HCT116 (cell line): ENCODE results near the gene CDK5RAP1. TPM values are rescaled to one million over a fixed set of nuclear protein-coding genes. Genes with fewer than 3 reads are reported as not detected.

Source experiments
- ATAC-seq: fragments of 200-7000 bp; cut with Tn5 transposase; 2 replicates; pipeline ENCODE4 v1.9.1; 2020; ENCODE audit warnings: mild to moderate bottlenecking, moderate library complexity
- BruUV-seq: library from RNA; stranded (reverse); fragments of 400-500 nt; replicated peaks from 2 replicates; lab custom pipeline; 2021; lab: Mats Ljungman, UMichigan
- CTCF ChIA-PET: fragments of 300-600 bp; sonication (Branson Sonifier 250); formaldehyde crosslinking; loops from one replicate; lab custom pipeline; 2021; ENCODE audit warnings: antibody characterized with exemption; lab: Charles Lee
- POLR2A ChIA-PET: fragments of 300-600, 350-600 bp; sonication (Branson Sonifier 250); formaldehyde crosslinking; loops from one replicate; lab custom pipeline; 2021; ENCODE audit warnings: antibody characterized with exemption; lab: Charles Lee
- RAD21 ChIA-PET, 2 experiments: fragments of 300-600 bp; sonication (Branson Sonifier 250); formaldehyde crosslinking; loops; one replicate each; lab custom pipeline; 2023; ENCODE audit warnings: low total read pairs in 2 of 2; ENCODE audit not compliant: uncharacterized antibody in 2 of 2, unreplicated experiment in 2 of 2, low non-redundant PET in 1 of 2; lab: Charles Lee
- DNase-seq: peaks from one replicate; pipeline ENCODE4 v3.0.0-alpha.2; 2010; ENCODE audit warnings: low read depth, low spot score
- H2AFZ ChIP-seq: fragments of 200-600 bp; shearing (Covaris generic), sonication (generic); 2 replicates; pipeline ENCODE4 v1.6.1; 2017; ENCODE audit warnings: low read depth, mixed run types, mixed read lengths, antibody characterized with exemption, low read length; ENCODE audit not compliant: poor library complexity, severe bottlenecking
- H3K27ac ChIP-seq: 2 replicates; pipeline ENCODE4 v1.5.1; 2012; ENCODE audit warnings: low read depth, low read length
- H3K27me3 ChIP-seq: fragments of 200-600 bp; sonication (generic); 2 replicates; pipeline ENCODE4 v1.6.1; 2016; ENCODE audit warnings: mixed run types, low read length, mixed read lengths; ENCODE audit not compliant: insufficient read depth
- H3K36me3 ChIP-seq, 2 experiments: fragments of 200-500 bp in 1 of 2; fragments of 200-600 bp in 1 of 2; sonication (Bioruptor generic) in 1 of 2; sonication (generic) in 1 of 2; 2 replicates each; pipeline versions ENCODE4 v1.5.1 to v1.6.1; 2014 to 2016; ENCODE audit warnings: low read length in 2 of 2, inconsistent platforms in 1 of 2, mixed read lengths in 1 of 2, mixed run types in 1 of 2; ENCODE audit not compliant: insufficient read depth in 2 of 2, control insufficient read depth in 1 of 2
- H3K4me1 ChIP-seq, 2 experiments: fragments of 200-600 bp in 1 of 2; sonication (generic) in 1 of 2; 2 replicates each; pipeline versions ENCODE4 v1.5.1 to v1.6.1; 2012 to 2017; ENCODE audit warnings: low read length in 2 of 2, inconsistent platforms in 1 of 2, mild to moderate bottlenecking in 1 of 2, mixed read lengths in 1 of 2, mixed run types in 1 of 2, moderate library complexity in 1 of 2; ENCODE audit not compliant: insufficient read depth in 2 of 2, control insufficient read depth in 1 of 2
- H3K4me2 ChIP-seq: fragments of 200-600 bp; sonication (generic); 2 replicates; pipeline ENCODE4 v1.6.1; 2017; ENCODE audit warnings: mixed run types, low read length, mixed read lengths
- H3K4me3 ChIP-seq, 2 experiments: fragments of 200-600 bp in 1 of 2; sonication (generic) in 1 of 2; replicated peaks in 1 of 2; 2 replicates each; pipeline ENCODE4 v1.5.1; 2011 to 2016; ENCODE audit warnings: low read length in 2 of 2, control low read depth in 1 of 2, low read depth in 1 of 2, mild to moderate bottlenecking in 1 of 2, mixed read lengths in 1 of 2, mixed run types in 1 of 2
- H3K79me2 ChIP-seq: fragments of 200-600 bp; sonication (generic); 2 replicates; pipeline ENCODE4 v1.6.1; 2017; ENCODE audit warnings: mild to moderate bottlenecking, mixed run types, low read length, moderate library complexity, mixed read lengths; ENCODE audit not compliant: insufficient read depth
- H3K9ac ChIP-seq: fragments of 200-600 bp; sonication (generic); 2 replicates; pipeline ENCODE4 v1.6.1; 2016; ENCODE audit warnings: low read length, mixed read lengths
- H3K9me2 ChIP-seq: fragments of 200-600 bp; sonication (generic), shearing (Covaris generic); 2 replicates; pipeline ENCODE4 v1.6.1; 2017; ENCODE audit warnings: mixed run types, mild to moderate bottlenecking, moderate library complexity; ENCODE audit not compliant: insufficient read depth
- H3K9me3 ChIP-seq, 2 experiments: fragments of 200-500 bp in 1 of 2; fragments of 200-600 bp in 1 of 2; sonication (Bioruptor generic) in 1 of 2; sonication (generic) in 1 of 2; 2 replicates each; pipeline ENCODE4 v1.6.1; 2014 to 2017; ENCODE audit warnings: low read length in 2 of 2, mixed read lengths in 2 of 2, inconsistent platforms in 1 of 2, low read depth in 1 of 2, mild to moderate bottlenecking in 1 of 2, mixed run types in 1 of 2, moderate library complexity in 1 of 2; ENCODE audit not compliant: control insufficient read depth in 1 of 2, insufficient read depth in 1 of 2
- H4K20me1 ChIP-seq: fragments of 200-600 bp; sonication (generic), shearing (Covaris generic); 2 replicates; pipeline ENCODE4 v1.6.1; 2017; ENCODE audit warnings: mixed run types, mild to moderate bottlenecking, moderate library complexity; ENCODE audit not compliant: insufficient read depth
- CBX3 ChIP-seq: IDR thresholded peaks from 2 replicates; pipeline ENCODE4 v1.6.1; 2012; ENCODE audit warnings: low read depth
- CEBPB ChIP-seq: IDR thresholded peaks from 2 replicates; pipeline ENCODE4 v1.6.1; 2012; ENCODE audit warnings: low read depth
- EGR1 ChIP-seq: IDR thresholded peaks from 2 replicates; pipeline ENCODE4 v1.6.1; 2012; ENCODE audit warnings: low read depth
- ELF1 ChIP-seq: IDR thresholded peaks from 2 replicates; pipeline ENCODE4 v1.6.1; 2012; ENCODE audit warnings: low read depth, borderline replicate concordance
- EZH2 ChIP-seq: fragments of 200-600 bp; sonication (generic); IDR thresholded peaks from 2 replicates; pipeline ENCODE4 v1.6.1; 2017; ENCODE audit warnings: antibody characterized with exemption, mixed run types
- POLR2A ChIP-seq: IDR thresholded peaks from 2 replicates; pipeline ENCODE4 v1.7.0; 2011; ENCODE audit warnings: borderline replicate concordance; ENCODE audit not compliant: insufficient read depth, insufficient read length; ENCODE audit errors: extremely low read depth
- POLR2AphosphoS5 ChIP-seq: IDR thresholded peaks from 2 replicates; pipeline ENCODE4 v1.6.1; 2011; ENCODE audit warnings: mild to moderate bottlenecking, low read depth, low read length, moderate library complexity
- SIN3A ChIP-seq: IDR thresholded peaks from 2 replicates; pipeline ENCODE4 v1.6.1; 2012; ENCODE audit warnings: low read depth
- SP1 ChIP-seq: IDR thresholded peaks from 2 replicates; pipeline ENCODE4 v1.6.1; 2012; ENCODE audit warnings: low read depth
- SRF ChIP-seq: IDR thresholded peaks from 2 replicates; pipeline ENCODE4 v1.6.1; 2012; ENCODE audit warnings: low read depth
- ZNF274 ChIP-seq: fragments of 200-500 bp; sonication (Bioruptor generic); IDR thresholded peaks from 2 replicates; pipeline ENCODE4 v1.6.1; 2014; ENCODE audit warnings: mild to moderate bottlenecking, low read depth, low read length, inconsistent platforms
- intact Hi-C: fragments of 100-400 bp; cut with micrococcal nuclease; formaldehyde crosslinking; loops from 2 replicates; pipeline ENCODE4 v1.10.0; 2022
- total RNA-seq: library from RNA; stranded (reverse); gene quantifications from one replicate; pipeline ENCODE4 v1.2.1, GENCODE V29; 2021; ENCODE audit not compliant: unreplicated experiment
- TF ChIP-seq, protein P1 (sequence below): IDR thresholded peaks from 2 replicates; pipeline ENCODE4 v1.6.1; 2012
- TF ChIP-seq, protein P2 (sequence below): IDR thresholded peaks from 2 replicates; pipeline ENCODE4 v1.6.1; 2011; ENCODE audit warnings: mild to moderate bottlenecking, low read length, moderate library complexity; ENCODE audit not compliant: insufficient replicate concordance; ENCODE audit errors: extremely low read depth
- TF ChIP-seq, protein P3 (sequence below), 3 experiments: fragments of 200-600 bp in 1 of 3; sonication (generic) in 1 of 3; IDR thresholded peaks in 2 of 3; conservative IDR thresholded peaks in 1 of 3; 2 replicates each; pipeline ENCODE4 v1.5.1; 2012 to 2017; ENCODE audit warnings: low read depth in 2 of 3, low read length in 2 of 3, antibody characterized with exemption in 1 of 3, borderline replicate concordance in 1 of 3, control low read depth in 1 of 3, mild to moderate bottlenecking in 1 of 3, mixed read lengths in 1 of 3, mixed run types in 1 of 3, moderate library complexity in 1 of 3; ENCODE audit not compliant: insufficient read depth in 1 of 3

CDK5RAP1 gene
- total RNA-seq, 1 experiment from 2014 or later: 41.4 TPM

DNA sequence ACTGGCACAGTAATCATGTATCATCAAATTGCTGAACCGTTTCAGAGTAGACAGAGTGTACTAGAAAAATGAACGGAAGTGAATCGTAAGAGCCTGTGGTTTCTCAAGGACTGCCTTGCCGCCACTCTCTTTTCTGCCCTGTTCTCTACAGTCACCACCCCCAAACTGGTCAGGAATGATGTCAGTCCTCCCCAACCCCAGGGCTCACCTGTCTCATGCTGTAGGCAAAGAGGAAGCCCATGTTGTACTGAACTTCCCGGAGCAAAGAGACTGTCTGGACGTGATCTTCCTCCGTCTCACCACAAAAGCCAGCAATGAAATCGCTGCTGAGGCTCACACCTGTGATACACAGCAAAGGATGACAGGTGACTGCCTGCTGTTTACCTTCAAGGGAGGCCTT lies 31.0 kb downstream of the CDK5RAP1 start:
- BruUV-seq: no TSS peak
- Histone ChIP-seq H3K4me1 (no peaks in the 10 kb centered on the region), H3K27me3 (no peaks in the 10 kb centered on the region), H2AFZ (no peak overlapping the region), H3K36me3 (peaks cover 34 to 40% of the 10 kb centered on the region in 2 experiments; a peak in 3 of 4 replicates), H3K27ac (no peak overlapping the region), H3K79me2 (no peaks in the 10 kb centered on the region), H3K9me2 (no peaks in the 10 kb centered on the region), H3K4me3 (no peak overlapping the region), H4K20me1 (no peaks in the 10 kb centered on the region), H3K9ac (no peak overlapping the region), H3K9me3 (no peaks in the 10 kb centered on the region), H3K4me2 (no peak overlapping the region)
- TF ChIP-seq SIN3A (no peak), SRF (no peak), CEBPB (no peak)
- ChIA-PET CTCF (no interaction called here), POLR2A (no interaction called here), RAD21 (no interaction called here)
- DNase-seq (no peak), ATAC-seq (no peak)
- intact Hi-C loops: no loop called here

DNA sequence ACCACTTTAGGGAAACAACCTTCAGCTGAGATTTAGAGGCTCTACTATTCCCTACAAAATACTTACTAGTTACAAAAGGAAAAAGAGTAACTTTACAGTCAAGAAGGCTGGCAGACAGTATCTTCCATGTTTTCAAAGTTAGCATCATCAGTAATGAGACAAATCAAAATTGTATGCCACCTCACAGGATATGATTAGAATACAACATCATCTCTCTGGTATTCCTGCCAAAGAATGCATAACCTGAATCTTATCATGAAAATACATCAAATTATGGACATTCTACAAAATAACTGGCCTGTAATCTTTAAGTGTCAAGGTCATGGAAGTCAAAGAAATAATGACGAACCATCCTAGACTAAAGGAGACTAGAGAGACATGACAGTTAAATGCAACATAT lies 38.4 kb downstream of the CDK5RAP1 start:
- Histone ChIP-seq H3K27me3 (no peaks in the 10 kb centered on the region), H3K9me3 (no peaks in the 10 kb centered on the region), H3K9me2 (no peaks in the 10 kb centered on the region), H3K4me1 (no peaks in the 10 kb centered on the region), H3K4me3 (no peak overlapping the region), H3K9ac (no peak overlapping the region), H3K36me3 (peaks cover 37 to 41% of the 10 kb centered on the region in 2 experiments; a peak in 3 of 4 replicates), H2AFZ (no peak overlapping the region), H4K20me1 (no peaks in the 10 kb centered on the region), H3K27ac (no peak overlapping the region), H3K79me2 (no peaks in the 10 kb centered on the region), H3K4me2 (no peak overlapping the region)
- no peak for DNase-seq
- CTCF ChIA-PET: no interaction called here
- RAD21 ChIA-PET: no interaction called here
- intact Hi-C loops: no loop called here
- TF ChIP-seq, protein P1, sequence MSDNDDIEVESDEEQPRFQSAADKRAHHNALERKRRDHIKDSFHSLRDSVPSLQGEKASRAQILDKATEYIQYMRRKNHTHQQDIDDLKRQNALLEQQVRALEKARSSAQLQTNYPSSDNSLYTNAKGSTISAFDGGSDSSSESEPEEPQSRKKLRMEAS: no peak
- TF ChIP-seq ZNF274 (no peak), CEBPB (no peak), POLR2A (no peak), POLR2AphosphoS5 (no peak), SP1 (no peak), EZH2 (no peak), ELF1 (no peak), EGR1 (no peak), CBX3 (no peak), SIN3A (no peak)
- TF ChIP-seq, protein P2, sequence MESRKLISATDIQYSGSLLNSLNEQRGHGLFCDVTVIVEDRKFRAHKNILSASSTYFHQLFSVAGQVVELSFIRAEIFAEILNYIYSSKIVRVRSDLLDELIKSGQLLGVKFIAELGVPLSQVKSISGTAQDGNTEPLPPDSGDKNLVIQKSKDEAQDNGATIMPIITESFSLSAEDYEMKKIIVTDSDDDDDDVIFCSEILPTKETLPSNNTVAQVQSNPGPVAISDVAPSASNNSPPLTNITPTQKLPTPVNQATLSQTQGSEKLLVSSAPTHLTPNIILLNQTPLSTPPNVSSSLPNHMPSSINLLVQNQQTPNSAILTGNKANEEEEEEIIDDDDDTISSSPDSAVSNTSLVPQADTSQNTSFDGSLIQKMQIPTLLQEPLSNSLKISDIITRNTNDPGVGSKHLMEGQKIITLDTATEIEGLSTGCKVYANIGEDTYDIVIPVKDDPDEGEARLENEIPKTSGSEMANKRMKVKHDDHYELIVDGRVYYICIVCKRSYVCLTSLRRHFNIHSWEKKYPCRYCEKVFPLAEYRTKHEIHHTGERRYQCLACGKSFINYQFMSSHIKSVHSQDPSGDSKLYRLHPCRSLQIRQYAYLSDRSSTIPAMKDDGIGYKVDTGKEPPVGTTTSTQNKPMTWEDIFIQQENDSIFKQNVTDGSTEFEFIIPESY: no peak
- TF ChIP-seq, protein P3, sequence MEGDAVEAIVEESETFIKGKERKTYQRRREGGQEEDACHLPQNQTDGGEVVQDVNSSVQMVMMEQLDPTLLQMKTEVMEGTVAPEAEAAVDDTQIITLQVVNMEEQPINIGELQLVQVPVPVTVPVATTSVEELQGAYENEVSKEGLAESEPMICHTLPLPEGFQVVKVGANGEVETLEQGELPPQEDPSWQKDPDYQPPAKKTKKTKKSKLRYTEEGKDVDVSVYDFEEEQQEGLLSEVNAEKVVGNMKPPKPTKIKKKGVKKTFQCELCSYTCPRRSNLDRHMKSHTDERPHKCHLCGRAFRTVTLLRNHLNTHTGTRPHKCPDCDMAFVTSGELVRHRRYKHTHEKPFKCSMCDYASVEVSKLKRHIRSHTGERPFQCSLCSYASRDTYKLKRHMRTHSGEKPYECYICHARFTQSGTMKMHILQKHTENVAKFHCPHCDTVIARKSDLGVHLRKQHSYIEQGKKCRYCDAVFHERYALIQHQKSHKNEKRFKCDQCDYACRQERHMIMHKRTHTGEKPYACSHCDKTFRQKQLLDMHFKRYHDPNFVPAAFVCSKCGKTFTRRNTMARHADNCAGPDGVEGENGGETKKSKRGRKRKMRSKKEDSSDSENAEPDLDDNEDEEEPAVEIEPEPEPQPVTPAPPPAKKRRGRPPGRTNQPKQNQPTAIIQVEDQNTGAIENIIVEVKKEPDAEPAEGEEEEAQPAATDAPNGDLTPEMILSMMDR (IDR thresholded peaks at IDR 0.05 in 2 of 3, conservative IDR thresholded peaks at IDR 0.05 in 1 of 3; ENCODE audit: borderline replicate concordance in 1 of 3, insufficient read depth in 1 of 3, low read depth in 2 of 3, low read length in 2 of 3): no peak
- no TSS peak for BruUV-seq
- POLR2A ChIA-PET: no interaction called here
- no peak for ATAC-seq
